ENCODE results near the gene TMEM47.

Gene TMEM47

DNA sequence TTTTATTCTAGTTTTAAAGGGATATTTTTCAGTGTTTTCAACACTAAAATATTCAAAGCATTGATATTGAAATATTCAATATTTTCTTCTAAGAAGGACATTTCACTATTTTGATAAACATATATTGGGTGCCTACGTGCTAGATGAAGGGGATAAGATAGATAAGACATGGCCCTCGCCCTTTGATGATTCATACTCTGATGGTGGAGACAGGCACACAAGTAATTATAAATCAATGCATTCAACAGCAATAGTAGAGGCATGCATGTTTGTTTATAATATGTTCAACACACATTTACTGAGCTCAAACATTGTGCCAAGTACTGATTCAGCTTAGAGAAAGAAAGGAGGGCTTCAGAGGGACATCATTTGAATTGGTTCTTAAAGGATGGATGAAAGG lies 22.7 kb downstream of the TMEM47 start:
- TF ChIP-seq POLR2AphosphoS5 (IDR thresholded peaks at IDR 0.05; ENCODE audit: low read depth, low read length) (no peak), POLR2A (IDR thresholded peaks at IDR 0.05; ENCODE audit: low read depth, low read length) (no peak), TAF1 (IDR thresholded peaks at IDR 0.05; ENCODE audit: borderline replicate concordance, low read depth, low read length) (no peak)
- FAIRE-seq (no peak), DNase-seq (ENCODE audit: insufficient read length) (no peak)

DNA sequence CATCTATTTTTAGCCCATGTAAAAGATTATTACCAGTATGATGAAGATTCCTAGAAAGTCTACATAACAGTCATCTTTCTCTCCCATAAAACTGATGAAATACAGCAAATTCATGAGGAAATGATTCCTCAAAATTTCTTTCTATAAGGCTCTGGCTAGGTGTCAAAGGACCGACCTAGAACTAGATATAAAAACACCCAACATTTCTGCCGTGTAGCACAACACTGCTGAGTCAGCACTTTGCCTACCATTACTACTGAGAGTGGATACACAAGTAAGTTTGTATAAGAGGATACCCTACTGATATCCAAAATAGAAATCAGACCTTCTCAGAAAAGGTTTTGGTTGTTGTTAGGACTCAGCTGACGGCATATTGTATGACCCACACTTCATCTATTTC lies 24.7 kb downstream of the TMEM47 start:
- TF ChIP-seq POLR2AphosphoS5 (IDR thresholded peaks at IDR 0.05; ENCODE audit: low read depth, low read length): no peak
- FAIRE-seq: no peak

DNA sequence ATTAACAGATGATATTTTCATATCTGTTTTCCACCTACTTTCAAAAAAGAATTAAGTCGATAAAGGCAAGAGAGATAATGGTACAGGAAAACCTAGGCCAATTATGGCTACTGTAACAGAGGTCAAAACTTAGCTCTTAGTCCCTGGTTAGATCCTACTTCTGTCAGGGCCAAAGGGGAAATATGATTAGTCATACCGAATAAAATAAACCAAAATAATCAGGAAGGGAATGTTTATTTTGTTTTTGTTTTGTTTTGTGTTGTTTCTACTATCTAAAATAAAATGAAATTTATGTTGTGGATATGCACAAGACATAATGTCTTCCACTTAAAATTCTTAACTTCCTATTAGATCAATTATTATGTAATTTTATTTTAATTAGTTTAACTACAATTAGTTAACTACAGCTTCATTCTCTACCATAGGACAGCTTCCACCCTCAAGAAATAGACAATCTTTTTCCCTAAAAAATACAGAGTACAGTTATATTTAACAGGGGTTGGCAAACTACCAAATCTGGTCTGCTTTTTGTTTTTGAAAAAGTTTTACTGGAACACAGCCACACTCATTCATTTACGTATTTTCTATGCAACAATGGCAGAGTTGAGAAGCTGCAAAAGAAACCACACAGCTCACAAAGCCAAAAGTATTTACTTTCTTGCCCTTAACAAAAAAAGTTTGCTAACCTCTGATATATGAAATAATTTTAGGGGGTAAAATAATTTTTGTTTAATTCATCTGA lies 25.4 kb downstream of the TMEM47 start:
- DNase-seq (ENCODE audit: insufficient read length): no peak
- no peak for FAIRE-seq
- TF ChIP-seq POLR2A (IDR thresholded peaks at IDR 0.05; ENCODE audit: low read depth, low read length): no peak
- TF ChIP-seq POLR2AphosphoS5 (IDR thresholded peaks at IDR 0.05; ENCODE audit: low read depth, low read length): no peak
- no peak for TF ChIP-seq TAF1 (IDR thresholded peaks at IDR 0.05; ENCODE audit: borderline replicate concordance, low read depth, low read length)

More for the DNA sequence above, 24.7 kb downstream of the TMEM47 start:
- no peak for DNase-seq (ENCODE audit: insufficient read length)

DNA sequence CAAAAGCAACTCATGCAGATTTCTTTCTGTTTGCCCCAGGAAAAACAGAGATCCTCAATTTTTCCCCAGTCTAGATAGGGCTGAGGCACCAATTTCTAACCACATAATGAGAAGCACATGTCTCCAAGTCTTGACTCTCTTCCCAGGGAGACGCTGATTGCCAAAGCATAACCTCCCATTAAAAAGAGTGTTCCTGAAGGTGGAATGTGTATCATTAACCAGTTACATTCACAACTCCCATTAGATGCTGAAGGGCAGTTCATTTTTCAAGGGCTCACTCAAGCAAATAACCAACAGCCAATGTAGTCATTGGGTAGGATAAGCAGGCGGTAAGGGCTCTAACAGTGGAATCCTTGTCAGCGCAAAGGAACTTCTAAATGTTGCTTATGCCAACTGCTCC lies 27.5 kb downstream of the TMEM47 start:
- TF ChIP-seq POLR2AphosphoS5 (IDR thresholded peaks at IDR 0.05; ENCODE audit: low read depth, low read length): no peak
- TF ChIP-seq POLR2A (IDR thresholded peaks at IDR 0.05; ENCODE audit: low read depth, low read length): no peak
- TF ChIP-seq TAF1 (IDR thresholded peaks at IDR 0.05; ENCODE audit: borderline replicate concordance, low read depth, low read length): no peak
- FAIRE-seq: no peak
- no peak for DNase-seq (ENCODE audit: insufficient read length)

DNA sequence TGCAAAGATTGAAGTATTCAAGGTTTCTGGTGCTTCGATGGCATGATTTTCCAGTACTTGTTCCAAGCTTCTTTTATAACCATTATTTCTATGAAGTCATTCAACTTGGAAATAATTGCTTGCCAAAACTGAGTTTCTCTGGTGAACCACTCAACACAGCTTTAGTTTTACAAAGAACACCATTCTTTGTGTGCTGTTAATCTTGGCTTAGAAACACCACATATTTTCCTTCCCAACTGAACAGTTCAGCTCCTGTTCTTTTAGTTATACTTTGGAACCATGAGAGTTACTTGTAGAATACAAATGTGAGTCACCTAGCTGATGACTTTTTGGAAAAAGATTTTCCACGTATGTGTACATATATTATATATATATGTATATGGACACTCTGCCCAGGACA lies 32.7 kb downstream of the TMEM47 start:
- TF ChIP-seq POLR2AphosphoS5 (IDR thresholded peaks at IDR 0.05; ENCODE audit: low read depth, low read length) (no peak), POLR2A (IDR thresholded peaks at IDR 0.05; ENCODE audit: low read depth, low read length) (no peak), TAF1 (IDR thresholded peaks at IDR 0.05; ENCODE audit: borderline replicate concordance, low read depth, low read length) (no peak)
- no peak for FAIRE-seq
- DNase-seq (ENCODE audit: insufficient read length): no peak

DNA sequence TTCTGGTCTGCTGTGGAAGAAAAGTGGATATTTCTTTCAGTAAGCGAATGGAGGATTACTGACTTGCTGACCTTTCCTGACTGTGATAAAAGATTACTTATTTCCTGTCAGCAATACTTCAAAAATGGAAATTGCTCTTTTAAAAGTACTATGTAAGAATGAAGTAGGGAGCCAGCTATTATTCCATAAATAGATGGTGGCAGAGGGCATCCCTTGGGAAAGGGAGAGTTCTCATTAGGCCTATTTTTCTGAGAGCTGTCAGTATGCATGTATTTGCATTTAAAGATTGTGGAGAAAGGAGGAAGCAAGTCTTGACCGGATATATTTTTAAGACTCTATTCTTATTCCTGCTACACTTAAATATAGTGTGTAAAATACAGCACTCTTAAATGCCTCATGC lies 37.2 kb downstream of the TMEM47 start:
- no peak for TF ChIP-seq TAF1 (IDR thresholded peaks at IDR 0.05; ENCODE audit: borderline replicate concordance, low read depth, low read length)
- no peak for TF ChIP-seq POLR2AphosphoS5 (IDR thresholded peaks at IDR 0.05; ENCODE audit: low read depth, low read length)
- TF ChIP-seq POLR2A (IDR thresholded peaks at IDR 0.05; ENCODE audit: low read depth, low read length): no peak
- FAIRE-seq: no peak
- no peak for DNase-seq (ENCODE audit: insufficient read length)

DNA sequence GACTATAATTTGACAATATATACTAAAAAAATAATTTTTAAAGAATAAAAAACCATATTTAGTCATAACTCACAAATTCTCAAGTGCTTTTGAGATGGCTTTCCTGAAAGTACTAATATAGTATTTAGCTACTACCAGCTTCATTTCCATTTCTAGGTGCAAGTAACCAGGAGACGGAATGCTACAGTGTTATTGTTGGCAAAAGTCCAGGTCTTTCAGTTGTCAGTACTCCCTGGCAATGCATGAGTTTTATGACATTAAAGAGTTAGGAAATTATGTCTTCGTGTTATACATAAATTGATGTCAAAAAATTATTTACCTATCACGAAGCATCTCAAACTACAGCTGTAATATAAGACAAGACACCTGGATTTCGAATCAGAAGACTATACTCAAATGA lies 45.0 kb downstream of the TMEM47 start:
- TF ChIP-seq POLR2AphosphoS5 (IDR thresholded peaks at IDR 0.05; ENCODE audit: low read depth, low read length) (no peak), TAF1 (IDR thresholded peaks at IDR 0.05; ENCODE audit: borderline replicate concordance, low read depth, low read length) (no peak), POLR2A (IDR thresholded peaks at IDR 0.05; ENCODE audit: low read depth, low read length) (no peak)
- DNase-seq (ENCODE audit: insufficient read length) (no peak), FAIRE-seq (no peak)

DNA sequence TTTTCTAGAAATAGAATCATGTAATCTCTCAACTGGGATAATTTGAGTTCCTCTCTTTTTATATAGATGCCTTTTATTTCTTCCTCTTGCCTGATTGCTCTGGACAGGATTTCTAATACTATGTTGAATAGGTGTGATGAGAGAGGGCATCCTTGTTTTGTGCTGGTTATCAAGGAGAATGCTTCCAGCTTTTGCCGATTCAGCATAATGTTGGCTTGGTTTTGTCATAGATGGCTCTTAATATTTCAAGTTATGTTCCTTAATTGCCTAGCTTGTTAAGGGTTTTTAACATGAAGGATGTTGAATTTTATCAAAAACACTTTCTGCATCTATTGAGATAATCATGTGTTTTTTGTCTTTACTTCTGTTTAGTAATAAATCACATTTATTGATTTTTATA lies 58.7 kb downstream of the TMEM47 start:
- DNase-seq (ENCODE audit: insufficient read length) (no peak), FAIRE-seq (no peak)
- TF ChIP-seq TAF1 (IDR thresholded peaks at IDR 0.05; ENCODE audit: borderline replicate concordance, low read depth, low read length): no peak

DNA sequence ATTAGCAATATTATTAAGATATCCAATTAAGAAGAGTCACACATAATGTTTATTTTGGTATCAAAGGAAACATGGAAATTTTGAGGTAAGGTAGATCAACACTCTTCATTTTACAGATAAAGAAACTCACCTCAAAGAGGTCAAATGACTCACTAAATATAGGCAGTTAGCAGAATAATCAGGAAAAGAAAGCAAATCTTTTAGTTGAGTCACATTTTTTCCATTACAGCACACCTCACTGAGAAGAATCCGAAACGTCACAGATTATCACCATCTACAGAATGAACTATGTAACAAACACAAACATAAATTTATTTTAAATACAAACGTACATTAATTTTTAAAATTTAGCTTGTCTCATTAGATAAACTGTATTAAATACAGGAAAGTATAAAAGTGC lies 70.1 kb downstream of the TMEM47 start:
- no peak for FAIRE-seq
- TF ChIP-seq POLR2AphosphoS5 (IDR thresholded peaks at IDR 0.05; ENCODE audit: low read depth, low read length) (no peak), TAF1 (IDR thresholded peaks at IDR 0.05; ENCODE audit: borderline replicate concordance, low read depth, low read length) (no peak), POLR2A (IDR thresholded peaks at IDR 0.05; ENCODE audit: low read depth, low read length) (no peak)
- DNase-seq (ENCODE audit: insufficient read length): no peak

DNA sequence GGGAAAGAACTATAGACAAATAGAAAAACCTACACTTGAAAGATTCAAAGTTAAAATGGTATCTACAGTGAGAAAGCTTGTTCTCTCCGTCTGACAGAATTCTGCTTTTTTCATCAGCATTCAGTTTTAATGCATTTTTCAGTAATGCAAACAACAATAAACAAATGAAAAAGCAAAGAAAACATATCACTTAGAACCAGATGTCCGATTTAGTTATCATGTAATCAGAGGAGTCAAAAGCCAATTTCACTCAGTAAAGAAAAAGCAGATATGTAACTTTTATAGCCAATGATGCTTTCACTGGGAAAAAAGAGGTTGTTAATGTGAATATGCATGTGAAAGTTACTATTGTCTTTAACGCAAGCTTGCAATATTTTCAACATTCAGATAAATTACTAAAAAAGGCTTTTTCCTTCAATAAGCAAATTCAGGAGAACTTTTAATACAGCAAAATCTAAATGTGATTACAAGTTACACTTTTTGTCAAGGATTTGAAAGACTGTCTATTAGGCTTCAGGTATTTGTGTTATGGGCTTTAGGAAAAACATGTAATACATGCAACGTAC lies 70.7 kb downstream of the TMEM47 start:
- TF ChIP-seq POLR2A (IDR thresholded peaks at IDR 0.05; ENCODE audit: low read depth, low read length) (no peak), POLR2AphosphoS5 (IDR thresholded peaks at IDR 0.05; ENCODE audit: low read depth, low read length) (no peak), TAF1 (IDR thresholded peaks at IDR 0.05; ENCODE audit: borderline replicate concordance, low read depth, low read length) (no peak)
- no peak for FAIRE-seq
- no peak for DNase-seq (ENCODE audit: insufficient read length)

DNA sequence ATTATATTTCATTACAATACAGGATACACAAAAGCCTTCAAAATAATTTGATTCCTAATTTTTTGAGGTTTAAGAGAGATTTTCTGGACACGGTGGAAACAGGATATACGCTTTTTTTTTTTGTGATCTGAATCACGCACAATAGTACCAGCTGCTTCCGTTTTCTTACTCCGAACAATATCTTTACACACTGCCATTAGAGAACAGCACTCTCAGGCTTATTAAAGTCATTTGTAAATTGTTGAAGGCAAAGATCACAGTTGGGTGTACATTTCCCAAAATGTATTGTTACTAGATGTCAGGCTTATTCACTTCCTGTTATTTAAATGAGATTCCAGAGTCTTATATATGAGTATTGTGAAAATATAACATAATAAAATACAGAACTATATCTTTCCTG lies 71.5 kb downstream of the TMEM47 start:
- no peak for DNase-seq (ENCODE audit: insufficient read length)
- TF ChIP-seq POLR2AphosphoS5 (IDR thresholded peaks at IDR 0.05; ENCODE audit: low read depth, low read length): no peak
- no peak for TF ChIP-seq TAF1 (IDR thresholded peaks at IDR 0.05; ENCODE audit: borderline replicate concordance, low read depth, low read length)
- TF ChIP-seq POLR2A (IDR thresholded peaks at IDR 0.05; ENCODE audit: low read depth, low read length): no peak
- no peak for FAIRE-seq

DNA sequence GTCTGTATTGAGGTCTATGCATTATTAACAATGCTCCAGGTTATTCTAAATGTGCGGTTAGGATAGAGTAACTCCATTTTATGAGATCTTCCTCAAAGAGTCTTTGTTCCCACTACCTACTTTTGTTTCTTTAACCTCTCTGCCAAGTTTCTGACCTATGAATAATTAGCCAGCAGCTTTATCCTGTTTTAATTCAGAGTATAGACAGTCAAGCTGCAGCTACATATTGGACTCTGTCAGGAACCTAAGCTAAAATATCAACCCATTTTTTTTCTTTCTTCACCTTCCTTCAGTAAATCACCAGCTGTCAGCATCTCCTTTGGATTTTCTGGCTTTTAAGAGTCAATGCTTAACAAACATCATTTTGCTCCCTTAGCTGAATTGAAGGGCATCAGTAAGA lies 72.3 kb downstream of the TMEM47 start:
- no peak for TF ChIP-seq POLR2AphosphoS5 (IDR thresholded peaks at IDR 0.05; ENCODE audit: low read depth, low read length)
- no peak for TF ChIP-seq POLR2A (IDR thresholded peaks at IDR 0.05; ENCODE audit: low read depth, low read length)
- TF ChIP-seq TAF1 (IDR thresholded peaks at IDR 0.05; ENCODE audit: borderline replicate concordance, low read depth, low read length): no peak
- no peak for DNase-seq (ENCODE audit: insufficient read length)
- no peak for FAIRE-seq

Data from GM12892 (cell line).